Measurements from ENCODE around the gene TBPL2. TPM values are rescaled to one million over a fixed set of nuclear protein-coding genes. Genes with fewer than 3 reads are reported as not detected.

TBPL2 gene
- total and polyA plus RNA-seq, 2 of the 13 experiments (the other 11 are each of a cell fraction or from before 2014, with no cell fraction given): not detected

GRCh38 chr14:55412676-55413075, 27.7 kb downstream of the TBPL2 start:
- Histone ChIP-seq H3K27ac (ENCODE audit: extremely low read length, insufficient read depth, low read length) (no peak overlapping the region), H3K4me2 (ENCODE audit: low read depth, low read length) (peak overlapping the region; percentile 97), H3K36me3 (replicated peaks in 1 of 2; ENCODE audit: control insufficient read depth in 1 of 2, insufficient read depth in 2 of 2, low read length in 2 of 2) (peaks cover 2% of the 10 kb centered on the region in 2 experiments; a peak in 2 of 5 replicates), H4K20me1 (ENCODE audit: insufficient read depth, low read length) (no peaks in the 10 kb centered on the region), H3K4me1 (ENCODE audit: insufficient read depth, low read length) (peaks cover 28% of the 10 kb centered on the region), H2AFZ (ENCODE audit: low read length) (peak overlapping the region; percentile 97), H3K9ac (ENCODE audit: insufficient read depth, low read depth, low read length) (no peak overlapping the region), H3K27me3 (ENCODE audit: control insufficient read depth in 1 of 2, insufficient read depth in 2 of 2, low read length in 2 of 2) (no peaks in the 10 kb centered on the region; a peak in 2 of 5 replicates), H3K79me2 (ENCODE audit: insufficient read depth, low read length) (peaks cover 38% of the 10 kb centered on the region), H3K4me3 (replicated peaks in 1 of 3; ENCODE audit: insufficient read depth in 1 of 3, low read depth in 2 of 3, low read length in 3 of 3) (peak overlapping the region in 1 of 3 experiments; percentile 97; a peak in 1 of 6 replicates), H3K9me3 (ENCODE audit: low read length) (no peaks in the 10 kb centered on the region)
- ChIA-PET CTCF (ENCODE audit: low intra/inter-chr PET ratio, low total read pairs) (no interaction called here), POLR2A (no interaction called here)
- TF ChIP-seq EHMT2 (IDR thresholded peaks at IDR 0.05; ENCODE audit: borderline replicate concordance, low read depth, low read length) (no peak), ZNF234 (CRISPR knock-in tag; conservative IDR thresholded peaks at IDR 0.05) (no peak), JUND (CRISPR knock-in tag; IDR thresholded peaks at IDR 0.05) (no peak)
- WGBS (ENCODE audit: low lambda C conversion rate): 98% methylated on average over 5 of the region's 5 CpGs
- DNase-seq (ENCODE audit: low spot score): no peak
- no peak for FAIRE-seq
- no TSS peak for BruUV-seq (replicated peaks)
- in situ Hi-C loops (cut with HindIII; ENCODE audit: extremely low pct_ligation_motif_present, low pct_unique_long_range_greater_than_20kb): loop anchor here (5.0 kb wide), 1 partner anchor 140 kb away; the partner anchor contains the start of gene FBXO34
- no peak for ATAC-seq
- intact Hi-C loops (cut with micrococcal nuclease; ENCODE audit: unreplicated experiment): no loop called here

- H3K9me3 ChIP-seq (ENCODE audit: low read length): no peaks in the 10 kb centered on the region
- peak within 1 kb of the TSS; percentile 90 for H3K9ac ChIP-seq (ENCODE audit: insufficient read depth, low read depth, low read length)
- H3K4me1 ChIP-seq (ENCODE audit: insufficient read depth, low read length): peaks cover 28% of the 10 kb centered on the region
- CTCF ChIA-PET (ENCODE audit: low intra/inter-chr PET ratio, low total read pairs): no interaction called here
- peaks cover 2 to 4% of the 10 kb centered on the region in 2 experiments; a peak in 2 of 5 replicates for H3K36me3 ChIP-seq (replicated peaks in 1 of 2; ENCODE audit: control insufficient read depth in 1 of 2, insufficient read depth in 2 of 2, low read length in 2 of 2)
- H3K4me2 ChIP-seq (ENCODE audit: low read depth, low read length): peak within 1 kb of the TSS; percentile 97
- BruUV-seq (replicated peaks): TSS peak; percentile 99
- POLR2A ChIA-PET: no interaction called here
- WGBS (ENCODE audit: low lambda C conversion rate): 1% methylated on average over 37 of the region's 57 CpGs
- H3K79me2 ChIP-seq (ENCODE audit: insufficient read depth, low read length): peaks cover 39% of the 10 kb centered on the region
- peak within 1 kb of the TSS; percentile 74 for H3K27ac ChIP-seq (ENCODE audit: extremely low read length, insufficient read depth, low read length)
- FAIRE-seq: no peak
- peak within 1 kb of the TSS; percentile 97 for H2AFZ ChIP-seq (ENCODE audit: low read length)
- peak; percentile 82 for DNase-seq (ENCODE audit: low spot score)
- ATAC-seq: peak; percentile 99
- in situ Hi-C loops (cut with HindIII; ENCODE audit: extremely low pct_ligation_motif_present, low pct_unique_long_range_greater_than_20kb) (loop anchor here (5.0 kb wide), 1 partner anchor 139 kb away; the partner anchor contains the start of gene FBXO34), intact Hi-C loops (cut with micrococcal nuclease; ENCODE audit: unreplicated experiment) (no loop called here)
- H4K20me1 ChIP-seq (ENCODE audit: insufficient read depth, low read length): no peaks in the 10 kb centered on the region
- peak within 1 kb of the TSS; percentile 92 to 97 (median 96) for H3K4me3 ChIP-seq (replicated peaks in 1 of 3; ENCODE audit: insufficient read depth in 1 of 3, low read depth in 2 of 3, low read length in 3 of 3)
- H3K27me3 ChIP-seq (ENCODE audit: control insufficient read depth in 1 of 2, insufficient read depth in 2 of 2, low read length in 2 of 2): no peaks in the 10 kb centered on the region; a peak in 2 of 5 replicates
- peak; percentile 66 for TF ChIP-seq FOXP4 (CRISPR knock-in tag; IDR thresholded peaks at IDR 0.05)
- peak; percentile 69; the same call in 1 of the 2 replicates for TF ChIP-seq KLF15 (CRISPR knock-in tag; IDR thresholded peaks at IDR 0.05; ENCODE audit: borderline replicate concordance)
- TF ChIP-seq ZNF235 (CRISPR knock-in tag; IDR thresholded peaks at IDR 0.05; ENCODE audit: borderline replicate concordance): no peak; the same call in 1 of the 2 replicates
- no peak; the same call in 1 of the 2 replicates for TF ChIP-seq ZNF124 (CRISPR knock-in tag; IDR thresholded peaks at IDR 0.05)
- 0 out of 2 replicates have a peak, but pooled peaks have one; percentile 14 for TF ChIP-seq FOSL1 (CRISPR knock-in tag; IDR thresholded peaks at IDR 0.05; ENCODE audit: borderline replicate concordance)
- TF ChIP-seq, protein P1, sequence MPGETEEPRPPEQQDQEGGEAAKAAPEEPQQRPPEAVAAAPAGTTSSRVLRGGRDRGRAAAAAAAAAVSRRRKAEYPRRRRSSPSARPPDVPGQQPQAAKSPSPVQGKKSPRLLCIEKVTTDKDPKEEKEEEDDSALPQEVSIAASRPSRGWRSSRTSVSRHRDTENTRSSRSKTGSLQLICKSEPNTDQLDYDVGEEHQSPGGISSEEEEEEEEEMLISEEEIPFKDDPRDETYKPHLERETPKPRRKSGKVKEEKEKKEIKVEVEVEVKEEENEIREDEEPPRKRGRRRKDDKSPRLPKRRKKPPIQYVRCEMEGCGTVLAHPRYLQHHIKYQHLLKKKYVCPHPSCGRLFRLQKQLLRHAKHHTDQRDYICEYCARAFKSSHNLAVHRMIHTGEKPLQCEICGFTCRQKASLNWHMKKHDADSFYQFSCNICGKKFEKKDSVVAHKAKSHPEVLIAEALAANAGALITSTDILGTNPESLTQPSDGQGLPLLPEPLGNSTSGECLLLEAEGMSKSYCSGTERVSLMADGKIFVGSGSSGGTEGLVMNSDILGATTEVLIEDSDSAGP (CRISPR knock-in tag; IDR thresholded peaks at IDR 0.05; ENCODE audit: borderline replicate concordance): peak; percentile 85; the same call in 1 of the 2 replicates
- peak; percentile 45; the same call in 1 of the 2 replicates for TF ChIP-seq ZNF12 (CRISPR knock-in tag; IDR thresholded peaks at IDR 0.05)
Observed at GRCh38 chr14:55411426-55412389, 28.7 kb downstream of the TBPL2 start, which contains the start of gene ATG14. TSS of gene ATG14 (minus strand) at chr14:55411830. CDS start at chr14:55411822, 8 bp downstream.

Data from HepG2 (cell line).